ENCODE measurements around the gene GNAQ. TPM values are rescaled to one million over a fixed set of nuclear protein-coding genes. Genes with fewer than 3 reads are reported as not detected.

GNAQ gene
- total RNA-seq, 1 experiment from 2014 or later, result 28.7 TPM

- ChIA-PET POLR2A (no interaction called here), RAD21 (ENCODE audit: low non-redundant PET in 1 of 2, low total read pairs in 2 of 2, uncharacterized antibody in 2 of 2, unreplicated experiment in 2 of 2) (no interaction called here), CTCF (no interaction called here)
- Histone ChIP-seq H2AFZ (ENCODE audit: low read depth, low read length, poor library complexity, severe bottlenecking) (no peak overlapping the region), H3K9ac (ENCODE audit: low read length) (no peak overlapping the region), H3K36me3 (ENCODE audit: control insufficient read depth in 1 of 2, insufficient read depth in 2 of 2, low read length in 2 of 2) (no peaks in the 10 kb centered on the region), H3K79me2 (ENCODE audit: insufficient read depth, low read length) (no peaks in the 10 kb centered on the region), H4K20me1 (ENCODE audit: insufficient read depth) (no peaks in the 10 kb centered on the region), H3K27me3 (ENCODE audit: insufficient read depth, low read length) (no peaks in the 10 kb centered on the region), H3K9me3 (ENCODE audit: control insufficient read depth in 1 of 2, insufficient read depth in 1 of 2, low read depth in 1 of 2, low read length in 2 of 2) (no peaks in the 10 kb centered on the region), H3K27ac (ENCODE audit: low read depth, low read length) (no peak overlapping the region), H3K4me2 (ENCODE audit: low read length) (no peak overlapping the region), H3K4me3 (replicated peaks in 1 of 2; ENCODE audit: low read depth in 1 of 2, low read length in 2 of 2) (no peak overlapping the region), H3K9me2 (ENCODE audit: insufficient read depth) (no peaks in the 10 kb centered on the region), H3K4me1 (ENCODE audit: control insufficient read depth in 1 of 2, insufficient read depth in 2 of 2, low read length in 2 of 2) (peaks cover 0 to 7% of the 10 kb centered on the region in 2 experiments; a peak in 1 of 4 replicates)
- ATAC-seq (no peak), DNase-seq (ENCODE audit: low read depth, low spot score) (no peak)
- no peak for TF ChIP-seq ELF1 (IDR thresholded peaks at IDR 0.05; ENCODE audit: borderline replicate concordance, low read depth)
- TF ChIP-seq REST (IDR thresholded peaks at IDR 0.05; ENCODE audit: low read depth), result no peak
- no peak for TF ChIP-seq EZH2 (IDR thresholded peaks at IDR 0.05)
- no peak for TF ChIP-seq SIN3A (IDR thresholded peaks at IDR 0.05; ENCODE audit: low read depth)
- TF ChIP-seq, protein P1, sequence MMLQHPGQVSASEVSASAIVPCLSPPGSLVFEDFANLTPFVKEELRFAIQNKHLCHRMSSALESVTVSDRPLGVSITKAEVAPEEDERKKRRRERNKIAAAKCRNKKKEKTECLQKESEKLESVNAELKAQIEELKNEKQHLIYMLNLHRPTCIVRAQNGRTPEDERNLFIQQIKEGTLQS (IDR thresholded peaks at IDR 0.05), result no peak
- TF ChIP-seq TCF7L2 (IDR thresholded peaks at IDR 0.05; ENCODE audit: borderline replicate concordance, extremely low read depth, insufficient read depth, insufficient read length), result no peak
- TF ChIP-seq JUND (IDR thresholded peaks at IDR 0.05), result no peak
- TF ChIP-seq EZH2phosphoT487 (IDR thresholded peaks at IDR 0.05; ENCODE audit: borderline replicate concordance), result no peak
- no peak for TF ChIP-seq ZFX (IDR thresholded peaks at IDR 0.05)
- TF ChIP-seq MAX (IDR thresholded peaks at IDR 0.05), result no peak
- TF ChIP-seq POLR2AphosphoS5 (IDR thresholded peaks at IDR 0.05; ENCODE audit: low read depth, low read length), result no peak
- no peak for TF ChIP-seq FOSL1 (IDR thresholded peaks at IDR 0.05; ENCODE audit: low read depth)
- TF ChIP-seq, protein P2, sequence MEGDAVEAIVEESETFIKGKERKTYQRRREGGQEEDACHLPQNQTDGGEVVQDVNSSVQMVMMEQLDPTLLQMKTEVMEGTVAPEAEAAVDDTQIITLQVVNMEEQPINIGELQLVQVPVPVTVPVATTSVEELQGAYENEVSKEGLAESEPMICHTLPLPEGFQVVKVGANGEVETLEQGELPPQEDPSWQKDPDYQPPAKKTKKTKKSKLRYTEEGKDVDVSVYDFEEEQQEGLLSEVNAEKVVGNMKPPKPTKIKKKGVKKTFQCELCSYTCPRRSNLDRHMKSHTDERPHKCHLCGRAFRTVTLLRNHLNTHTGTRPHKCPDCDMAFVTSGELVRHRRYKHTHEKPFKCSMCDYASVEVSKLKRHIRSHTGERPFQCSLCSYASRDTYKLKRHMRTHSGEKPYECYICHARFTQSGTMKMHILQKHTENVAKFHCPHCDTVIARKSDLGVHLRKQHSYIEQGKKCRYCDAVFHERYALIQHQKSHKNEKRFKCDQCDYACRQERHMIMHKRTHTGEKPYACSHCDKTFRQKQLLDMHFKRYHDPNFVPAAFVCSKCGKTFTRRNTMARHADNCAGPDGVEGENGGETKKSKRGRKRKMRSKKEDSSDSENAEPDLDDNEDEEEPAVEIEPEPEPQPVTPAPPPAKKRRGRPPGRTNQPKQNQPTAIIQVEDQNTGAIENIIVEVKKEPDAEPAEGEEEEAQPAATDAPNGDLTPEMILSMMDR (IDR thresholded peaks at IDR 0.05 in 2 of 3, conservative IDR thresholded peaks at IDR 0.05 in 1 of 3; ENCODE audit: borderline replicate concordance in 1 of 3, insufficient read depth in 1 of 3, low read depth in 2 of 3, low read length in 2 of 3), result no peak
- TF ChIP-seq SP1 (IDR thresholded peaks at IDR 0.05; ENCODE audit: low read depth), result no peak
- TF ChIP-seq, protein P3, sequence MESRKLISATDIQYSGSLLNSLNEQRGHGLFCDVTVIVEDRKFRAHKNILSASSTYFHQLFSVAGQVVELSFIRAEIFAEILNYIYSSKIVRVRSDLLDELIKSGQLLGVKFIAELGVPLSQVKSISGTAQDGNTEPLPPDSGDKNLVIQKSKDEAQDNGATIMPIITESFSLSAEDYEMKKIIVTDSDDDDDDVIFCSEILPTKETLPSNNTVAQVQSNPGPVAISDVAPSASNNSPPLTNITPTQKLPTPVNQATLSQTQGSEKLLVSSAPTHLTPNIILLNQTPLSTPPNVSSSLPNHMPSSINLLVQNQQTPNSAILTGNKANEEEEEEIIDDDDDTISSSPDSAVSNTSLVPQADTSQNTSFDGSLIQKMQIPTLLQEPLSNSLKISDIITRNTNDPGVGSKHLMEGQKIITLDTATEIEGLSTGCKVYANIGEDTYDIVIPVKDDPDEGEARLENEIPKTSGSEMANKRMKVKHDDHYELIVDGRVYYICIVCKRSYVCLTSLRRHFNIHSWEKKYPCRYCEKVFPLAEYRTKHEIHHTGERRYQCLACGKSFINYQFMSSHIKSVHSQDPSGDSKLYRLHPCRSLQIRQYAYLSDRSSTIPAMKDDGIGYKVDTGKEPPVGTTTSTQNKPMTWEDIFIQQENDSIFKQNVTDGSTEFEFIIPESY (IDR thresholded peaks at IDR 0.05; ENCODE audit: extremely low read depth, insufficient replicate concordance, low read length), result no peak
- TF ChIP-seq YY1 (IDR thresholded peaks at IDR 0.05; ENCODE audit: extremely low read depth, insufficient replicate concordance, low read depth, low read length), result no peak
- intact Hi-C loops (cut with micrococcal nuclease), result no loop called here
- no TSS peak for BruUV-seq (replicated peaks)
These were observed 228.9 kb downstream of the GNAQ start for GRCh38 chr9:77802515-77803293.
